ENCODE results near the gene WWC2.

GRCh38 chr4:183362916-183363542 is 264.0 kb downstream of the WWC2 start:
- no peak for TF ChIP-seq PRDM1 (tag by site-specific recombination; IDR thresholded peaks at IDR 0.05)
- TF ChIP-seq CTCF (tag by site-specific recombination; IDR thresholded peaks at IDR 0.05) = no peak
- TF ChIP-seq ZNF280C (tag by site-specific recombination; IDR thresholded peaks at IDR 0.05) = no peak
- no peak for TF ChIP-seq PRDM10 (tag by site-specific recombination; IDR thresholded peaks at IDR 0.05)
- TF ChIP-seq, protein P1, sequence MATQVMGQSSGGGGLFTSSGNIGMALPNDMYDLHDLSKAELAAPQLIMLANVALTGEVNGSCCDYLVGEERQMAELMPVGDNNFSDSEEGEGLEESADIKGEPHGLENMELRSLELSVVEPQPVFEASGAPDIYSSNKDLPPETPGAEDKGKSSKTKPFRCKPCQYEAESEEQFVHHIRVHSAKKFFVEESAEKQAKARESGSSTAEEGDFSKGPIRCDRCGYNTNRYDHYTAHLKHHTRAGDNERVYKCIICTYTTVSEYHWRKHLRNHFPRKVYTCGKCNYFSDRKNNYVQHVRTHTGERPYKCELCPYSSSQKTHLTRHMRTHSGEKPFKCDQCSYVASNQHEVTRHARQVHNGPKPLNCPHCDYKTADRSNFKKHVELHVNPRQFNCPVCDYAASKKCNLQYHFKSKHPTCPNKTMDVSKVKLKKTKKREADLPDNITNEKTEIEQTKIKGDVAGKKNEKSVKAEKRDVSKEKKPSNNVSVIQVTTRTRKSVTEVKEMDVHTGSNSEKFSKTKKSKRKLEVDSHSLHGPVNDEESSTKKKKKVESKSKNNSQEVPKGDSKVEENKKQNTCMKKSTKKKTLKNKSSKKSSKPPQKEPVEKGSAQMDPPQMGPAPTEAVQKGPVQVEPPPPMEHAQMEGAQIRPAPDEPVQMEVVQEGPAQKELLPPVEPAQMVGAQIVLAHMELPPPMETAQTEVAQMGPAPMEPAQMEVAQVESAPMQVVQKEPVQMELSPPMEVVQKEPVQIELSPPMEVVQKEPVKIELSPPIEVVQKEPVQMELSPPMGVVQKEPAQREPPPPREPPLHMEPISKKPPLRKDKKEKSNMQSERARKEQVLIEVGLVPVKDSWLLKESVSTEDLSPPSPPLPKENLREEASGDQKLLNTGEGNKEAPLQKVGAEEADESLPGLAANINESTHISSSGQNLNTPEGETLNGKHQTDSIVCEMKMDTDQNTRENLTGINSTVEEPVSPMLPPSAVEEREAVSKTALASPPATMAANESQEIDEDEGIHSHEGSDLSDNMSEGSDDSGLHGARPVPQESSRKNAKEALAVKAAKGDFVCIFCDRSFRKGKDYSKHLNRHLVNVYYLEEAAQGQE (tag by site-specific recombination; IDR thresholded peaks at IDR 0.05) = no peak
- no peak for TF ChIP-seq ZNF660 (tag by site-specific recombination; IDR thresholded peaks at IDR 0.05)
- TF ChIP-seq ZSCAN30 (tag by site-specific recombination; IDR thresholded peaks at IDR 0.05) = no peak
- TF ChIP-seq ZNF24 (tag by site-specific recombination; IDR thresholded peaks at IDR 0.05) = no peak
- TF ChIP-seq, protein P2, sequence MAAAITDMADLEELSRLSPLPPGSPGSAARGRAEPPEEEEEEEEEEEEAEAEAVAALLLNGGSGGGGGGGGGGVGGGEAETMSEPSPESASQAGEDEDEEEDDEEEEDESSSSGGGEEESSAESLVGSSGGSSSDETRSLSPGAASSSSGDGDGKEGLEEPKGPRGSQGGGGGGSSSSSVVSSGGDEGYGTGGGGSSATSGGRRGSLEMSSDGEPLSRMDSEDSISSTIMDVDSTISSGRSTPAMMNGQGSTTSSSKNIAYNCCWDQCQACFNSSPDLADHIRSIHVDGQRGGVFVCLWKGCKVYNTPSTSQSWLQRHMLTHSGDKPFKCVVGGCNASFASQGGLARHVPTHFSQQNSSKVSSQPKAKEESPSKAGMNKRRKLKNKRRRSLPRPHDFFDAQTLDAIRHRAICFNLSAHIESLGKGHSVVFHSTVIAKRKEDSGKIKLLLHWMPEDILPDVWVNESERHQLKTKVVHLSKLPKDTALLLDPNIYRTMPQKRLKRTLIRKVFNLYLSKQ (tag by site-specific recombination; IDR thresholded peaks at IDR 0.05; ENCODE audit: borderline replicate concordance) = no peak
- TF ChIP-seq, protein P3, sequence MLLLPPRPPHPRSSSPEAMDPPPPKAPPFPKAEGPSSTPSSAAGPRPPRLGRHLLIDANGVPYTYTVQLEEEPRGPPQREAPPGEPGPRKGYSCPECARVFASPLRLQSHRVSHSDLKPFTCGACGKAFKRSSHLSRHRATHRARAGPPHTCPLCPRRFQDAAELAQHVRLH (tag by site-specific recombination; IDR thresholded peaks at IDR 0.05) = no peak
- no peak for TF ChIP-seq ZNF274 (IDR thresholded peaks at IDR 0.05; ENCODE audit: low read length)
- TF ChIP-seq ZNF274 (tag by site-specific recombination; IDR thresholded peaks at IDR 0.05; ENCODE audit: borderline replicate concordance) = no peak
- no peak for TF ChIP-seq ZNF530 (tag by site-specific recombination; IDR thresholded peaks at IDR 0.05; ENCODE audit: low read depth)
